Measurements from ENCODE around the gene HADHB.
"Not testable (repeated sequence)": the region's sequence is repeated elsewhere in the genome, so short reads cannot be mapped to it uniquely, and the experiment has no call there.

HADHB gene

GRCh38 chr2:26298638-26299393, 54.1 kb downstream of the HADHB start:
- no peak for DNase-seq

- no peak for DNase-seq
Measured at GRCh38 chr2:26299471-26300101, 54.8 kb downstream of the HADHB start.

- no peak for DNase-seq
Measured at GRCh38 chr2:26300234-26300925, 55.6 kb downstream of the HADHB start.

GRCh38 chr2:26302846-26303245, 58.1 kb downstream of the HADHB start:
- no peak for DNase-seq

GRCh38 chr2:26305094-26305493, 60.4 kb downstream of the HADHB start:
- DNase-seq = not testable (repeated sequence)

GRCh38 chr2:26305540-26305939, 60.8 kb downstream of the HADHB start:
- no peak for DNase-seq

GRCh38 chr2:26309921-26310320, 65.2 kb downstream of the HADHB start:
- no peak for DNase-seq

- no peak for DNase-seq
Measured at GRCh38 chr2:26312471-26312870, 67.7 kb downstream of the HADHB start.

GRCh38 chr2:26313446-26313845, 68.7 kb downstream of the HADHB start:
- no peak for DNase-seq

GRCh38 chr2:26314243-26314642, 69.5 kb downstream of the HADHB start:
- DNase-seq = no peak

GRCh38 chr2:26316041-26316440, 71.3 kb downstream of the HADHB start:
- DNase-seq = no peak

- DNase-seq = no peak
Measured at GRCh38 chr2:26316845-26317244, 72.1 kb downstream of the HADHB start.

- DNase-seq = no peak
Measured at GRCh38 chr2:26317377-26318105, 72.8 kb downstream of the HADHB start.

GRCh38 chr2:26318950-26319349, 74.2 kb downstream of the HADHB start:
- DNase-seq = no peak

- not testable (repeated sequence) for DNase-seq
Measured at GRCh38 chr2:26324479-26324878, 79.7 kb downstream of the HADHB start.

GRCh38 chr2:26324903-26325302, 80.2 kb downstream of the HADHB start:
- DNase-seq = no peak

GRCh38 chr2:26325851-26326250, 81.1 kb downstream of the HADHB start:
- DNase-seq = no peak

GRCh38 chr2:26326514-26326913, 81.8 kb downstream of the HADHB start:
- no peak for DNase-seq

- DNase-seq = no peak
Measured at GRCh38 chr2:26327291-26328272, 82.8 kb downstream of the HADHB start.

GRCh38 chr2:26329083-26329482, 84.3 kb downstream of the HADHB start:
- DNase-seq = not testable (repeated sequence)

- DNase-seq = peak; percentile 41
Measured at GRCh38 chr2:26330114-26330549, 85.4 kb downstream of the HADHB start.

- DNase-seq = no peak
Measured at GRCh38 chr2:26330604-26331003, 85.9 kb downstream of the HADHB start.
